Mucosa of stomach (tissue), 1 donor: ENCODE results near the gene ABCG1.

ENCODE experiments used
- H3K27me3 ChIP-seq: one replicate; pipeline ENCODE4 v1.7.0; 2013; ENCODE audit warnings: mild to moderate bottlenecking, low read length; ENCODE audit not compliant: control insufficient read depth, insufficient read depth
- H3K36me3 ChIP-seq: one replicate; pipeline ENCODE4 v1.7.0; 2013; ENCODE audit warnings: low read length; ENCODE audit not compliant: control insufficient read depth, insufficient read depth
- H3K4me1 ChIP-seq: one replicate; pipeline ENCODE4 v1.7.0; 2013; ENCODE audit warnings: mild to moderate bottlenecking, low read length; ENCODE audit not compliant: control insufficient read depth, insufficient read depth
- H3K4me3 ChIP-seq: one replicate; pipeline ENCODE4 v1.7.0; 2013; ENCODE audit warnings: low read length
- H3K9ac ChIP-seq: one replicate; pipeline ENCODE4 v1.7.0; 2013; ENCODE audit warnings: mild to moderate bottlenecking, low read length, moderate library complexity
- H3K9me3 ChIP-seq: one replicate; pipeline ENCODE4 v1.7.0; 2013; ENCODE audit warnings: mild to moderate bottlenecking, low read length, moderate library complexity; ENCODE audit not compliant: control insufficient read depth
- donor health status: Pancreatic carcinoma.

Gene ABCG1

DNA sequence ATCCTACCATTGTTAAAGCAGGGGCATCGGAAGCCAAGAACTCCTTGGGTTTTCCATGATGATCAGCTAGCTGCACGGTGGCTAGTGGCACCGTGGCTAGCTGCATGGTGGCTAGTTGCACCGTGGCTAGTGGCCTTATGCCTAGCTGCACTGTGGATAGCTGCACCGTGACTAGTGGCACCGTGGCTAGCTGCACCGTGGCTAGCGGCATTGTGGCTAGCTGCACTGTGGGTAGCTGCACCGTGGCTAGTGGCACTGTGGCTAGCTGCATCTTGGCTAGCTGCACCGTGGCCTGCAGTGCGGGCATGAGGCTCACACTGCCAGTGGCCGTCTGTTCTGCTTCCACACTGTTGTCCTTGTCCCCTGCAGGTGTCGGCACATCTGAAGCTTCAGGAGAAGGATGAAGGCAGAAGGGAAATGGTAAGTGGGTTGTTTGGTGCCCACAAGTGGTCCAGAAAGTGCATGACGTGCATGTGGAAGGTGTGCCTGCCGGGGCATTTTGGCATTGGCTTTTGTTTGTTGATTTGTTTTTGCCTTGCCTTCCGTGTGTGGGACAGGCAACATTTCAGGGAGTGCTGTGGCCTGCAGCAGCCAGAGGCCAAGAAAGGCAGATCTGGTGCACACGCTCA, 57.7 kb downstream of the ABCG1 start:
- Histone ChIP-seq H3K36me3 (no peaks in the 10 kb centered on the region), H3K27me3 (no peaks in the 10 kb centered on the region), H3K9me3 (no peaks in the 10 kb centered on the region)

DNA sequence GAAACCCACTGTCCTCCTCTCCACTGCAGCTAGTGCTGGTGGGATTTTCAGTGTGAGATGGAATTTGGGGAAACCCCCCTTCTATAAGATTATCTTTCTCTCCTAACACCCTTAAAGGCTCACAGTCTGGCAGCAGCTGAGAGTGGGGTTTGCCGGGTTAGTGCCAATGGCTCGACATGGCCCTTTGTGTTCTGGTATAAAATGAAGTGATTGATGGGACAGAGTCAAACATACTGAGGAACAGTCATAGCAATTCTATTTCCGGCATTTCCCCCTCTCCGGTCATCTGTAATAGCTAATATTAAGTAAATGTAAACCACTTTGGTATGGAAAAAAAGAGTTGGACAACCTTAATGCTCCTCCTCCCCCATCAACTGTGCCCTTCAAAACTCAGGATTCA, 58.7 kb downstream of the ABCG1 start:
- no peaks in the 10 kb centered on the region for H3K36me3 ChIP-seq

More for the DNA sequence above, 57.7 kb downstream of the ABCG1 start:
- Histone ChIP-seq H3K4me1 (no peaks in the 10 kb centered on the region), H3K4me3 (no peak overlapping the region), H3K9ac (no peak overlapping the region)

DNA sequence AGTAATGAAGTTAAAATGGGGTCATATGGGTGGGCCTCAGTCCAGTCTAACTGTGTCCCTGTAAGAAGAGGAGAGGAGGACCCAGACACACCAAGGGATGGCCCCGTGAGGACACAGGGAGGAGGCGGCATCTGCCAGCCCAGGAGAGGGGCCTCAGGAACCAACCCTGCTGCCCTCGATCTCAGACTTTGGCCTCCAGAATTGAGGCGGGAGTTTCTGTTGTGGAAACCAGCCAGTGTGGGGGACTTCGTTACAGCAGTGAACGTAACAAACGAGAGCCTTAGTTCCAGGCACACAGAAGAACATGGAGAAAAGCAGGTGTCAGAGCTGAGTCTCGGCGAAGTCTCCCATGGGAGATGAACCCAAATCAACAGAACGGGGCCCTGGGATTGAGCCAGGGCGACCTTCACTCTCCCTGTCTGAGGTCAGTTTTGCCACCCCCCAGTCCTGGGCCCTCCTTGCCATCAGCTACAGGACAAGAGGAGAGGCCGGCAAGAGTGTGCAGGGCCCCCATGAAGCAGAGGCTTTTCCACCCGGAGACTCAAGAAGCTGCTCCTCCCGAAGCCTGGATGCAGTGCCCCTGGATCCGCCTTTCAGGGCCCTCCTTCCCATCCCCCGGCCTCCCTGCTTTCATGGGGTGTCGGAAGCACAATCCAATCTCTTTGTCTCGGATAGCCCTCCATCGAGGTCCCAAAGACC, 59.7 kb downstream of the ABCG1 start:
- no peaks in the 10 kb centered on the region for H3K36me3 ChIP-seq

More for the DNA sequence above, 58.7 kb downstream of the ABCG1 start:
- Histone ChIP-seq H3K9me3 (no peaks in the 10 kb centered on the region), H3K9ac (no peak overlapping the region), H3K4me1 (no peaks in the 10 kb centered on the region), H3K27me3 (no peaks in the 10 kb centered on the region), H3K4me3 (no peak overlapping the region)

DNA sequence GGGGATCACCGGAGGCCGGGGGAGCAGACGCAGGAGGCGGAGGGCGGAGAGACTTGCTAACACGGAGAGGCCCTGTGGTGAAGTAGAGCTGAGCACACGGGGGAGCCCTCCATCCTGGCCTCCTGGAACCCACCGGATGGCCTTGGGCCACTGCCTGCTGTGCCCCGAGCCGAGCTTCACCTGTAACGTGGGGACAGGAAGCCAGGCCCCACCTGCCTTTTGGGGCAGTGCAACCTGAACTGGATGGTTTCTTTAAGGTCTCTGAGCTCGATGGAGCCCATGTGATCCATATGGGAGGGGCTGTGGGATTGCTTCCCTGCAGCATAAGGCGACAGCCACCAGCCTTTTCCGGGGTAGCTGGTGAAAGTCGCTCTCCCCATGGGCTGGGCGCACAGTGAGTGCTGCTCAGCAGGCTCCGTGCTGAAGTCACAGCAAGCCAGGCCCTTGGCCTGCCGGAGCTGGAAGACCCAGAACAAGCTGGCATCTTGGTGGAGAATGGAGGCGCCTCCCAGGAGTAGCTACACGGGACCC, 60.5 kb downstream of the ABCG1 start:
- Histone ChIP-seq H3K36me3 (no peaks in the 10 kb centered on the region), H3K9ac (no peak overlapping the region), H3K4me1 (no peaks in the 10 kb centered on the region)

More for the DNA sequence above, 59.7 kb downstream of the ABCG1 start:
- no peaks in the 10 kb centered on the region for H3K27me3 ChIP-seq
- no peaks in the 10 kb centered on the region for H3K4me1 ChIP-seq
- H3K9me3 ChIP-seq, result no peaks in the 10 kb centered on the region
- H3K4me3 ChIP-seq, result no peak overlapping the region
- H3K9ac ChIP-seq, result no peak overlapping the region

DNA sequence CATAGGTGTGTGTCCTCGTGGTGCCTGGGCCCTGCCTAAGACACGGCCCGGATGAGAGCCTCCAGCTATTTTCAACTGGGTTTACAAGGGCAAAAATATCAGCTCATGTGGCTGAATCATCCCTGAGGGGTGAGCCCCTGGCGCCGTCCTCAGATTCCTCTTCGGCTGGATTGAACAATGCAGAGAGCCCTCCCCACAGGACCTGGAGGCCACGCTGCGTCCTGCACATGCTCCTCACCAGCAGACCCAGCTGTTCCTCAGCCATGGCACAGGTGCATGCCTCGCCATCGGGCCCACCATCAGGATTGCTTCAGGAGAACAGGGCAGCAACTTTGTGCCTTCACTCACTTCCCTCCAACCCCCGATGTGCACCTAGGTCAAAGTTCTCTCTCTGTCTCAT, 60.9 kb downstream of the ABCG1 start:
- Histone ChIP-seq H3K9ac (no peak overlapping the region), H3K27me3 (no peaks in the 10 kb centered on the region), H3K36me3 (no peaks in the 10 kb centered on the region), H3K4me1 (no peaks in the 10 kb centered on the region), H3K9me3 (no peaks in the 10 kb centered on the region), H3K4me3 (no peak overlapping the region)

More for the DNA sequence above, 60.5 kb downstream of the ABCG1 start:
- no peaks in the 10 kb centered on the region for H3K27me3 ChIP-seq
- no peaks in the 10 kb centered on the region for H3K9me3 ChIP-seq
- no peak overlapping the region for H3K4me3 ChIP-seq

DNA sequence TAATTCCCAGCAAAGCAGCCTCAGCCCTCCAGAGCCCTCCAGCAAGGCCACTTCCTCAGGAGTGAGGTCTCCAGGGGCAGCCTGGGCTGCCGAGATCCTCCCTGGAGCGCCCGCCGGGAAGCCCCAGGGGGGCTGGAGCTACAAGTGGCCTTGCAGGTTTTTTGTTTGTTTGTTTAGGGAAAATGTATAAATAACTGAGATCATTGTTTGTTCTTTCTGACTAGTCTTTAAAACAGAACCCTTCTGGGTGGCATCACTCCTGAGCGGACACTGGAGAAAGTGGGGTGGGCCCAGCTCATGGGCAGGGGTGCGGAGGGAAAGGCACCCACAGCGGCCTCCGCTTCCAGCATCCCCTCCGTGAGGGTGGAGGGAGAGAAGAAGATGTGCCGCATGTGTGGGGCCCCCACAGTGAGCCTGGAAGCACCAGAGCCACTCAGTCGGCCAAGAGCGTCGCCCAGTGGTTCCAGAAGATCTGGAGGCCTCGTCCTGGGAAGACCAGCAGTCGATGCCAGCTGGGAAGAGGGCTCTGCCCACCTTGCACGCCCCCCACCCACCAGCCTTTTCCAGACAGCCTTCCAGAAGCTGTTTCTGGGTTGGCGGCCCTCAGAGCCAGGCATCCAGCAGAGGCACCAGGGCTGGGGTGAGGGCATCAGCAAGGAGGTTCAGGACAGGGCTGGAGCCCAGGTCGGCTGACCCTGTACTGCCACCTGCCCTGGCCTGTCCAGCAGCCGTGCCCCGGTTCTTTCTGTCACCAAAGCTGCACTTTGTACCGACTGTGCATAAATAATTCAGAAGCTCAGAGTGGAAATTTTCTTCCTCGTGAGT, 61.6 kb downstream of the ABCG1 start:
- H3K27me3 ChIP-seq, result no peaks in the 10 kb centered on the region
- no peaks in the 10 kb centered on the region for H3K9me3 ChIP-seq
- no peaks in the 10 kb centered on the region for H3K4me1 ChIP-seq
- no peak overlapping the region for H3K9ac ChIP-seq
- no peak overlapping the region for H3K4me3 ChIP-seq
- no peaks in the 10 kb centered on the region for H3K36me3 ChIP-seq

DNA sequence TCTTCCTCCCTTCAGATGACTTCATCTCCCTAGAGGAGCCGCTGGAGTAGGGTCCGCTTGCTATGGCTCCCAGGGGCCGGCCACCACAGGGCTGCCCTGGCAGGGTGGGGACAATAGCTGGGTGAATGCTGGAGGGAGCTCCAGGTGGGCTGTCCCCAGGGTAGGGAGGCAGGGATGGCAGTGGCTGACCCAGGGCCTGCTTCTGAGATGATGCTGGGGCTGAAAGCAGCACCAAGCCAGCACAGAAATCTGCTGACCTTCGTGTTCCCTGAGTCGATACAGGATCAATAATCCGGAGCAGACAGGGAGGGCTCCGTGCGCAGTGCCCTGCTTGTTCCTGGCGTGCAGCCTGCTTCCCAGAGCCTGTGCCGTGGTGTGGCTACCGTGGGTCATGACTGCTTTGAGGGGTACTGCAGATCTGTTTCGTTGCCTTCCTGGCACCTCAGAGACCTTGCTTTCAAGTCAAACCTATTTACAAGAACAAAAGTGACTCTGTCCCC, 62.3 kb downstream of the ABCG1 start:
- H3K27me3 ChIP-seq, result no peaks in the 10 kb centered on the region
- H3K9me3 ChIP-seq, result no peaks in the 10 kb centered on the region
- no peaks in the 10 kb centered on the region for H3K36me3 ChIP-seq
- H3K9ac ChIP-seq, result no peak overlapping the region
- no peak overlapping the region for H3K4me3 ChIP-seq
- no peaks in the 10 kb centered on the region for H3K4me1 ChIP-seq

DNA sequence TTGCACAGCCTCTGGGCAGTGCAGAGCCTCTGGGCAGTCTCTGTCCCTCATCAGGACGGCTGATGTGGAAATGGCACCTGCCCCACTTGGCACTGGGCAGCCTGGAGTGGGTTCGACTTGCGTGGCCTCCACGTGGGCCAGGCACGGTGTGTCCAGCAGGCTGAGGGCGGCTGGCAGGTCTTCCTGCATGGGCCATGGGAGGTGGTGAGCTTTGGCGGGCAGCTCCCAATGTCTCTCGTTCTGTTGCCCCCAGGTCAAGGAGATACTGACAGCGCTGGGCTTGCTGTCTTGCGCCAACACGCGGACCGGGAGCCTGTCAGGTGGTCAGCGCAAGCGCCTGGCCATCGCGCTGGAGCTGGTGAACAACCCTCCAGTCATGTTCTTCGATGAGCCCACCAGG, 63.1 kb downstream of the ABCG1 start:
- Histone ChIP-seq H3K4me3 (no peak overlapping the region), H3K9me3 (no peaks in the 10 kb centered on the region), H3K27me3 (no peaks in the 10 kb centered on the region), H3K4me1 (no peaks in the 10 kb centered on the region), H3K9ac (no peak overlapping the region), H3K36me3 (no peaks in the 10 kb centered on the region)

DNA sequence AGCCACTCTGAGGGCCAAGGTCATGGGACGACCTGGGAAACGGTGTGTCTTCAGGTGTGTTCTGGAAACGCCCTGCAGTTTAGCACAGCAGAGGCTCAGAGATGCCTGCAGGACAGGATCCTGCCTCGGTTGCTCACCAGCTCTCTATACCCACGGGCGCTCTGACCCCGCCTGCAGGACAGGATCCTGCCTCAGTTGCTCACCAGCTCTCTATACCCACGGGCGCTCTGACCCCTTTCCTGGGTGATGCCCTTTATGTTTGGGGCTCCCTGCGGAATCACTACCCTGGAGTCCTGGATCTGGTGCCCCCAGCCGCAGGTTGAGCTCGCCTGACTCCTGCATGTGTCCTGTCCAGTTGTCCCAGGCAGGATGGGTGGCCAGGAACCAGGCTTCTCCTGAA, 63.8 kb downstream of the ABCG1 start:
- no peaks in the 10 kb centered on the region for H3K4me1 ChIP-seq
- H3K4me3 ChIP-seq, result no peak overlapping the region
- no peaks in the 10 kb centered on the region for H3K9me3 ChIP-seq
- H3K9ac ChIP-seq, result no peak overlapping the region
- no peaks in the 10 kb centered on the region for H3K36me3 ChIP-seq
- H3K27me3 ChIP-seq, result no peaks in the 10 kb centered on the region

DNA sequence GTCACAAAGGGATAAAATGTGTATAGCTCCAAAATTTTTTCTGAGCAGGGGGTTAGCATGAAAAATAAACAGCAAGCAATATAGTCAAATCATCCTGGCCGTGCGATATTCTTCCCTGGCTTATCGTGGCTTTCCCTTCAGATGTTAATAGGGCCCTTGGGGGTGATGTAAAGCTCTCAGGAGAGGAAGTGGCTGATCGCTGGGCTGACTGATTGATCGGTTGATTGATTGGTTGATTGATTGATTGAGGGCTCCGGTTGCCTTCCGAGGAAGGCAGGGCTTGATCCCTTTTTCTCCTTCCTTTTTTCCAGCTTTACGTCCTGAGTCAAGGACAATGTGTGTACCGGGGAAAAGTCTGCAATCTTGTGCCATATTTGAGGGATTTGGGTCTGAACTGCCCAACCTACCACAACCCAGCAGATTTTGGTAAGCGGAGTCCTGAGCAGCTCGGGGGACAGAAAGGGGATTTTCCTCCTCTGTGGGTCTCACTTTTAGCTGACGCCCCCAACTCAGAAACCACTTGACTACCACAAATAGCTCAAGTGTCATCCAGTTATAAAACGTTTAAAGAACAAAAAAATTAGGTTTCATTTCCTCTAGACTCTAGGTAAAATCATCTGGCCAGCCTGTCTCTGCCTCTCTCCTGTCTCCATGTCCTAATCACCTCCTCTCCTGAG, 66.8 kb downstream of the ABCG1 start:
- no peak overlapping the region for H3K4me3 ChIP-seq
- H3K9me3 ChIP-seq, result no peaks in the 10 kb centered on the region
- no peaks in the 10 kb centered on the region for H3K36me3 ChIP-seq
- no peaks in the 10 kb centered on the region for H3K27me3 ChIP-seq
- no peaks in the 10 kb centered on the region for H3K4me1 ChIP-seq
- no peak overlapping the region for H3K9ac ChIP-seq

DNA sequence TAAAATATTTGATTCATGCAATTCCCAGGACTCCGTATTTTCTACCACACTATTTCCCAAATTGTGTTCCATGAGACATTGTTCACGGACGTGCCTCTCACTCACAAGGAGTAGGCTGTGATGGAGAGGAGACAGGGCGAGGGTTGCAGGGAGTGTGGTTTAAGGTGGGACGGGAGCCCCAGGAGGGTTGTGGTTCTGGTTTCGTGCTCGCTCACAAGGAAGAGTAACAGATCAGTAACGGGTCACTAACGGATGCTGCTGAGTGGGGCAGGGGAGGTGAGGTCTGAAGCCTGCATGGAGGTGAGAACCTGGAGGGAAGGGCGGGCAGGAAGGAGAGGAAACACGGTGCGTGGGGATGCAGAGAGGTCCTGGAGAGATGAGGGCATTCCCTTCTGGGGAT, 67.5 kb downstream of the ABCG1 start:
- H3K36me3 ChIP-seq, result no peaks in the 10 kb centered on the region
- H3K9me3 ChIP-seq, result no peaks in the 10 kb centered on the region
- H3K4me3 ChIP-seq, result no peak overlapping the region
- H3K4me1 ChIP-seq, result no peaks in the 10 kb centered on the region
- no peaks in the 10 kb centered on the region for H3K27me3 ChIP-seq
- no peak overlapping the region for H3K9ac ChIP-seq
